NCI-H748 treated with DMSO at 0.1 percent for 48 hours (cell line): ENCODE measurements around the gene DSE.

Experiments
- DNase-seq: peaks from one replicate; lab custom pipeline; 2025; lab: John Stamatoyannopoulos, UW

The DSE gene

GRCh38 chr6:116413357-116413756 is 42.6 kb downstream of the DSE start:
- no peak for DNase-seq

GRCh38 chr6:116417661-116418060 is 46.9 kb downstream of the DSE start:
- DNase-seq = no peak

- DNase-seq = no peak
Observed at GRCh38 chr6:116419069-116419786, 48.5 kb downstream of the DSE start.

GRCh38 chr6:116420341-116420740 is 49.6 kb downstream of the DSE start:
- no peak for DNase-seq

GRCh38 chr6:116422238-116422637 is 51.5 kb downstream of the DSE start:
- no peak for DNase-seq

GRCh38 chr6:116424001-116424400 is 53.3 kb downstream of the DSE start:
- DNase-seq = no peak

GRCh38 chr6:116426551-116426950 is 55.8 kb downstream of the DSE start:
- DNase-seq = no peak

- no peak for DNase-seq
Observed at GRCh38 chr6:116429111-116429510, 58.4 kb downstream of the DSE start.

DNA sequence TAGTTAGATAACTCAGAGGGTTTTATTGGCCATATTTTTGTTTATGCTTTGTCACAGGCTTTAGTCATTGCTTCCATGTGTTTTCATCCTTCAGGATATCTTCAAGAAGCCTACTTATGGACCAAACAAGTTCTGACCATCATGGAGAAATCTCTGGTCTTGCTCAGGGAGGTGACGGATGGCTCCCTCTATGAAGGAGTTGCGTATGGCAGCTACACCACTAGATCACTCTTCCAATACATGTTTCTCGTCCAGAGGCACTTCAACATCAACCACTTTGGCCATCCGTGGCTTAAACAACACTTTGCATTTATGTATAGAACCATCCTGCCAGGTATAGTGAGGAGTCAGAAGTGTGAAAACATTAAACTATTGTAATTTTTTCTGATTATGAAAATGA is 60.1 kb downstream of the DSE start:
- no peak for DNase-seq

- no peak for DNase-seq
Observed at GRCh38 chr6:116431964-116432595, 61.3 kb downstream of the DSE start.

GRCh38 chr6:116433206-116433712 is 62.5 kb downstream of the DSE start:
- no peak for DNase-seq

DNA sequence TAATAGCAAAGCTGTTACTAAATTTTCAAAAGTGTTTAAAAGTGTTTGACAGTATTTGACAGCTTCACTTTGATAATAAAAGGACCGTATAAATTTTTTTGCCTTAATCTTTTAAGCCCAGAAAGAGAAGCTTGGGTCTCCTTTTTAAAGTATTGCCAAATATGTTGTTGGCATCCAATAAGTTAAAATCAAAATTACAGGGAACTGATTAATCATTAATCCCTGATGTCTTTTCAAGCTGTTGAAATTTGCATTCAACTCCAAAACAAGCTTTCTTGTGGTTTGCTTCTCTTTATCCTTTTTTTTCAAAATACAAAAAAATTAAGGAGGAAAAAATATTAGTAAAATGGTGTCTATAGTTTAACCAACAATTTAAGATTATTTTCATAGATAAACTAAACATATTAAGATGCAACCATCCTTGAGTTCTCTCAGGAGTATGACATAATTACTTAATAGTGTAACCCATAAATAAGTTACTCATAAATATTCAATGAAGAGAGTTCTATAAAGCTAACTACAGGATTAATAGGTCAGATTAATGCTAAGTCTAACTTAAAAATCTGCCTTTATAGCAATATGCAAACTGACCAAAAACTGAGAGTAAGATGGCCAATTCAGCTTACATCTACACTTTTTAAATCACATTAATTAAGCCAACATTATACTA is 63.4 kb downstream of the DSE start:
- DNase-seq = no peak

GRCh38 chr6:116436586-116436985 is 65.8 kb downstream of the DSE start:
- DNase-seq = no peak

DNA sequence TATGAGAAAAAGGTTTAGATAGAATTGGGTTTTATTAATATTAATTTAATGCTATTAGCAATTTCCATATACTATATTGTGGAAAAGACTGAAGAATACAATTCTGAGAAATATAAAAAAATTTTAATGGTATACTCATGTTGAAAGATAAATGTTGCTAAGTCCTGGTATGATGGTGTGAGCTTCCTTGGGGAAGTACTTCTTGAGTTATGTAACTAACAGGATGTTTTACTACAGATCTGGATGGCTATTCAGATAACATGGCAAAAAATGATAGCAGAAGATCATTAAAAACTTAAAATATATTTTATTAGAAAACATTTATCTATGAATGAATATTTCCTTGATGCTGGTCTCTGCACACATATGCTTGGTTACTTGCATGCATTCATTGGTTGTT is 66.9 kb downstream of the DSE start:
- no peak for DNase-seq

- no peak for DNase-seq
Observed at GRCh38 chr6:116438590-116439448, 68.1 kb downstream of the DSE start.

DNA sequence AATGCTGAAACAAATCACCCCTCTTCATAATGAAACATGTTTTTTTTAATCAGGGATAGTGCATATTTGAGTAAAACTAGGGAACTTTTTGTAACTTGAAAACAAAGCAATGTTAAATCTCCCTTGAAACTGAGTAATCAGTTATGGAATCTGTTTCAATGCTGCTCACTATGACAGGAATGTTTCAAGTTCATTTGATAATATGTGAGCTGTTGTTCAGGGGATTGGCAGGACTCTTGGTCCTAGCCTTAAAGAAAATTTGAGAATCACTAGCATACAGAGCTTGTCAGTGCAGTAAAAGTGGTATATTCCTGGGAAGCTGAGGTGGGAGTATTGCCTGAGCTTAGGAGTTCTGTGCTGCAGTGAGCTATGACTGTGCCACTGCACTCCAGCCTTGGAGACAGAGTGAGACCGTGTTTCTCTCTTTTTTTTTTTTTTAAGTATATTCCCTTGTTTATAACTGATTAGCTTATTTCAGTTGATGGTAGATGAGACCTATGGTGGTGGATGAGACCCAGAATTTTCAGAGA is 68.8 kb downstream of the DSE start:
- no peak for DNase-seq

GRCh38 chr6:116443105-116443504 is 72.4 kb downstream of the DSE start:
- no peak for DNase-seq

GRCh38 chr6:116444092-116444491 is 73.3 kb downstream of the DSE start:
- DNase-seq = peak; percentile 14

DNA sequence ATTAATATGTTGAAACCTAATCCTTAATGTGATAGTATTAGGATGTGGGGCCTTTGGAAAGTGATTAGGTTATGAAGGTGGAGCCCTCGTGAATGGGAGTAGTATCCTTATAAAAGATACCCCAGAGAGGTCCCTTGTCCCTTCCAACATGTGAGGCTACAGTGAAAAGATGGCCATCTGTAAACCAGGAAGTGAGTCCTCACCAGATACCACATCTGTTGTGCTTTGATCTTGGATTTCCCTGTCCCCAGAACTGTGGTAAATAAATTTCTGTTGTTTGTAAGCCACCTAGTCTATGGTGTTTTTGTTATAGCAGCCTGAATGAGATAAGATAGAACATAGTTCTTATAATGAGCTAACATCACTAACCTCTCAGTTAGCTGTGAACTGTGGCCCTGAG is 73.8 kb downstream of the DSE start:
- DNase-seq = no peak

DNA sequence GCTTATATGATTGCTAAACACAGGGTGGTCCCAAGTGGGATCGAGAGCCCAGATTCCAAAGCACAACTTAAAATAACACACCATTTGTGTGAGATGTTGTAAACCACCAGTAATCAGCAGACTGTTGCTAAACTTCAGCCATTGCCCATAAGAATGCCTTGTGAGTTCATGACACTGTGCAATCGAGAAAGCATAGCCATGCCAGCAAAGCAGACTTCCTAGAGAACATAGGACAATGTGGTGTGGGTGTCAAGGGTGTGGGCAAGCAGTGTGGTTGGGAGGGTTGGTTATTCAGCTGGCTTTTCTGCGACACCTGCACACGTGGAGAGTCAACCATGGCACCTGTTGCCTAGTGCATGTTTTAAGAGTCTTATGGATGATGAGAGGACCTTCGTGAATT is 74.4 kb downstream of the DSE start:
- no peak for DNase-seq

GRCh38 chr6:116446399-116446798 is 75.7 kb downstream of the DSE start:
- DNase-seq = no peak

DNA sequence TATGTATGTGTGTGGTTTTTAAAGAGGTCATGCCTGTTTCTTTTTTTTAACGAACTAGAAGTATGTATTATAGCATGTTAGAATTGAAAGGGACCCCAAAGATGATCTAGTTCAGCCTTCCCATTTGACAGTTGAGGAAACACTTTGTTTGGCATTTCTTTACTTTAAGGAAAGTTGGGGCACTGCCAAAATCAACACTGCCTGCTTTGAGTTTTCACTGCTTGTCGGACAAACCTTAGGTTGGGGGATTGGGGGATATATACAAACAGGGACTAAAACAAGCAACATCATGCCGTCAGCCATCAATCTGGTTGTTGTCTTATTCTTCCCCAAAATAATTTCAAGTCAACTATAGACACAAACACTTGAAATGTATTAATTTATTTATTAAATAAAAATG is 76.3 kb downstream of the DSE start:
- DNase-seq = no peak
